ENCODE measurements around the gene TRPM1. TPM values are rescaled to one million over a fixed set of nuclear protein-coding genes. Genes with fewer than 3 reads are reported as not detected.

Gene TRPM1
- polyA plus RNA-seq, 3 donors, result 0.03 to 0.04 TPM; not detected in 1

- H3K4me3 Mint-ChIP-seq, result no peak overlapping the region
- Histone ChIP-seq H3K27me3 (ENCODE audit: control insufficient read depth in 2 of 2, insufficient read depth in 2 of 2, low read length in 2 of 2) (no peaks in the 10 kb centered on the region), H3K4me2 (replicated peaks; ENCODE audit: extremely low read depth, low read length, poor library complexity, severe bottlenecking) (no peak overlapping the region), H2AFZ (ENCODE audit: insufficient read depth, low read depth, low read length, poor library complexity, severe bottlenecking) (no peak overlapping the region), H3K79me2 (ENCODE audit: insufficient read depth, low read length) (no peaks in the 10 kb centered on the region), H3K27ac (ENCODE audit: low read depth in 1 of 2, low read length in 2 of 2) (no peak overlapping the region), H4K20me1 (ENCODE audit: insufficient read depth, low read length) (no peaks in the 10 kb centered on the region), H3K9me3 (replicated peaks in 1 of 2; ENCODE audit: control insufficient read depth in 1 of 2, insufficient read depth in 1 of 2, low read length in 2 of 2) (peaks cover 0 to 3% of the 10 kb centered on the region in 2 donors), H3K9ac (ENCODE audit: insufficient read depth, low read length, poor library complexity, severe bottlenecking) (no peak overlapping the region), H3K4me3 (replicated peaks in 1 of 3; ENCODE audit: low read depth in 2 of 3, low read length in 3 of 3) (no peak overlapping the region), H3K36me3 (replicated peaks in 1 of 2; ENCODE audit: control insufficient read depth in 1 of 2, insufficient read depth in 2 of 2, low read length in 2 of 2) (no peaks in the 10 kb centered on the region), H3K4me1 (ENCODE audit: control insufficient read depth in 1 of 2, insufficient read depth in 2 of 2, low read length in 2 of 2) (peaks cover 4 to 5% of the 10 kb centered on the region in 2 donors)
- H3K9me3 Mint-ChIP-seq, result peaks cover 0 to 8% (median 0%) of the 10 kb centered on the region in 7 donors
- H3K27ac Mint-ChIP-seq, result peak overlapping the region in 1 of 7 donors; percentile 7
- DNase-seq, result peak in 1 of 3 donors; percentile 18
- no peaks in the 10 kb centered on the region for H3K36me3 Mint-ChIP-seq
- peaks cover 3 to 10% (median 3%) of the 10 kb centered on the region in 3 donors for H3K27me3 Mint-ChIP-seq (ENCODE audit: low read depth in 3 of 3)
- H3K4me1 Mint-ChIP-seq, result peaks cover 19% of the 10 kb centered on the region
- WGBS (ENCODE audit: insufficient coverage), result 49% methylated on average over 4 of the region's 7 CpGs
- TF ChIP-seq CTCF (IDR thresholded peaks at IDR 0.05), result no peak
- intact Hi-C loops (cut with micrococcal nuclease), result no loop called here
Measured at GRCh38 chr15:31077941-31078340, 23.6 kb downstream of the TRPM1 start.

GRCh38 chr15:31077181-31077580 is 24.3 kb downstream of the TRPM1 start:
- Mint-ChIP-seq H3K4me1 (peaks cover 16% of the 10 kb centered on the region), H3K36me3 (no peaks in the 10 kb centered on the region), H3K27ac (no peak overlapping the region), H3K4me3 (no peak overlapping the region), H3K9me3 (peaks cover 0 to 8% (median 0%) of the 10 kb centered on the region in 7 donors), H3K27me3 (ENCODE audit: low read depth in 3 of 3) (peaks cover 3 to 7% (median 5%) of the 10 kb centered on the region in 3 donors)
- H3K9me3 ChIP-seq (replicated peaks in 1 of 2; ENCODE audit: control insufficient read depth in 1 of 2, insufficient read depth in 1 of 2, low read length in 2 of 2), result peaks cover 0 to 3% of the 10 kb centered on the region in 2 donors
- TF ChIP-seq CTCF (IDR thresholded peaks at IDR 0.05), result no peak
- no peaks in the 10 kb centered on the region for H3K27me3 ChIP-seq (ENCODE audit: control insufficient read depth in 2 of 2, insufficient read depth in 2 of 2, low read length in 2 of 2)
- H3K36me3 ChIP-seq (replicated peaks in 1 of 2; ENCODE audit: control insufficient read depth in 1 of 2, insufficient read depth in 2 of 2, low read length in 2 of 2), result no peaks in the 10 kb centered on the region
- 89% methylated on average over 3 of the region's 4 CpGs for WGBS (ENCODE audit: insufficient coverage)
- H3K27ac ChIP-seq (ENCODE audit: low read depth in 1 of 2, low read length in 2 of 2), result no peak overlapping the region
- H3K79me2 ChIP-seq (ENCODE audit: insufficient read depth, low read length), result no peaks in the 10 kb centered on the region
- H3K4me2 ChIP-seq (replicated peaks; ENCODE audit: extremely low read depth, low read length, poor library complexity, severe bottlenecking), result no peak overlapping the region
- no peaks in the 10 kb centered on the region for H4K20me1 ChIP-seq (ENCODE audit: insufficient read depth, low read length)
- no peak overlapping the region for H3K9ac ChIP-seq (ENCODE audit: insufficient read depth, low read length, poor library complexity, severe bottlenecking)
- intact Hi-C loops (cut with micrococcal nuclease), result no loop called here
- H3K4me3 ChIP-seq (replicated peaks in 1 of 3; ENCODE audit: low read depth in 2 of 3, low read length in 3 of 3), result no peak overlapping the region
- no peak for DNase-seq
- peaks cover 4 to 5% of the 10 kb centered on the region in 2 donors for H3K4me1 ChIP-seq (ENCODE audit: control insufficient read depth in 1 of 2, insufficient read depth in 2 of 2, low read length in 2 of 2)
- H2AFZ ChIP-seq (ENCODE audit: insufficient read depth, low read depth, low read length, poor library complexity, severe bottlenecking), result no peak overlapping the region
